Dermis microvascular lymphatic vessel endothelial cell (primary cell): ENCODE measurements around the gene SNAP29. TPM values are rescaled to one million over a fixed set of nuclear protein-coding genes. Genes with fewer than 3 reads are reported as not detected.
A peak's percentile ranks its signal among the peaks of the same experiment; 100 is the strongest.
"Not testable (repeated sequence)": the region's sequence is repeated elsewhere in the genome, so short reads cannot be mapped to it uniquely, and the experiment has no call there.

ENCODE experiments used
- DNase-seq, 2 donors: peaks; one replicate each; pipeline versions ENCODE4 v3.0.0 to v3.0.0-alpha.2; 2010; ENCODE audit warnings: low read depth in 2 of 2
- total RNA-seq: library from RNA; depleted of rRNA; stranded (reverse); fragments of >200 nt; gene quantifications from 2 replicates; pipeline ENCODE4 v1.2.1, GENCODE V29; 2014

SNAP29 gene
- total RNA-seq, 1 donor from 2014 or later = 6.9 TPM

GRCh38 chr22:20901093-20902033, 42.6 kb downstream of the SNAP29 start:
- not testable (repeated sequence) for DNase-seq

GRCh38 chr22:20903093-20903492, 44.3 kb downstream of the SNAP29 start:
- no peak for DNase-seq

GRCh38 chr22:20904008-20904979, 45.5 kb downstream of the SNAP29 start:
- no peak for DNase-seq

GRCh38 chr22:20904980-20905355, 46.2 kb downstream of the SNAP29 start:
- DNase-seq = no peak

- DNase-seq = no peak
Observed at GRCh38 chr22:20905415-20906386, 46.9 kb downstream of the SNAP29 start.

GRCh38 chr22:20906387-20906767, 47.6 kb downstream of the SNAP29 start:
- DNase-seq = no peak

- DNase-seq = not testable (repeated sequence)
Observed at GRCh38 chr22:20908717-20909116, 49.9 kb downstream of the SNAP29 start.

GRCh38 chr22:20909543-20910303, 50.9 kb downstream of the SNAP29 start:
- DNase-seq = no peak

- DNase-seq = no peak
Observed at GRCh38 chr22:20912494-20912893, 53.7 kb downstream of the SNAP29 start.

GRCh38 chr22:20916916-20917810, 58.4 kb downstream of the SNAP29 start, which contains the start of gene CRKL:
Gene CRKL (plus strand): TSS chr22:20917407. CDS start chr22:20917935, 528 bp downstream.
- DNase-seq = peak; percentile 94 to 97

GRCh38 chr22:20918663-20919218, 59.9 kb downstream of the SNAP29 start:
- no peak for DNase-seq

- peak in 1 of 2 donors; percentile 8 for DNase-seq
Observed at GRCh38 chr22:20919718-20920117, 60.9 kb downstream of the SNAP29 start.

GRCh38 chr22:20920881-20921203, 62.0 kb downstream of the SNAP29 start:
- DNase-seq = no peak

GRCh38 chr22:20922141-20922751, 63.4 kb downstream of the SNAP29 start:
- DNase-seq = no peak

- no peak for DNase-seq
Observed at GRCh38 chr22:20926243-20926642, 67.4 kb downstream of the SNAP29 start.

- no peak for DNase-seq
Observed at GRCh38 chr22:20927940-20928572, 69.2 kb downstream of the SNAP29 start.

GRCh38 chr22:20928573-20928967, 69.8 kb downstream of the SNAP29 start:
- no peak for DNase-seq

GRCh38 chr22:20930004-20930403, 71.2 kb downstream of the SNAP29 start:
- DNase-seq = no peak
